ENCODE results near the gene MOCS2.

- TF ChIP-seq SP1 (IDR thresholded peaks at IDR 0.05; ENCODE audit: low read depth, low read length), result no peak
- TF ChIP-seq EP300 (IDR thresholded peaks at IDR 0.05; ENCODE audit: borderline replicate concordance in 1 of 2, low read depth in 2 of 2, low read length in 2 of 2), result no peak
- no peak for TF ChIP-seq EGR1 (IDR thresholded peaks at IDR 0.05; ENCODE audit: borderline replicate concordance, low read depth, low read length)
- TF ChIP-seq CHD7 (IDR thresholded peaks at IDR 0.05; ENCODE audit: insufficient replicate concordance, low read length), result no peak
- no peak for TF ChIP-seq CTCF (IDR thresholded peaks at IDR 0.05; ENCODE audit: control extremely low read depth in 1 of 3, insufficient read depth in 1 of 3, low read depth in 1 of 3, low read length in 3 of 3)
- TF ChIP-seq NANOG (IDR thresholded peaks at IDR 0.05; ENCODE audit: insufficient read depth, low read depth, low read length, poor library complexity, severe bottlenecking), result no peak
- no peak for TF ChIP-seq KDM5A (IDR thresholded peaks at IDR 0.05; ENCODE audit: low read length)
- no peak for TF ChIP-seq NRF1 (IDR thresholded peaks at IDR 0.05; ENCODE audit: low read depth, low read length)
- TF ChIP-seq POLR2A (IDR thresholded peaks at IDR 0.05; ENCODE audit: control extremely low read depth in 1 of 2, low read depth in 2 of 2, low read length in 2 of 2), result no peak
- no peak for TF ChIP-seq USF2 (IDR thresholded peaks at IDR 0.05; ENCODE audit: low read length)
- TF ChIP-seq SIRT6 (IDR thresholded peaks at IDR 0.05; ENCODE audit: low read length), result no peak
- TF ChIP-seq POLR2AphosphoS5 (IDR thresholded peaks at IDR 0.05; ENCODE audit: low read depth, low read length), result no peak
These were observed 46.4 kb downstream of the MOCS2 start for GRCh38 chr5:53063176-53063575.
